H9 (cell line): ENCODE measurements around the gene ADGRD1. TPM values are rescaled to one million over a fixed set of nuclear protein-coding genes. Genes with fewer than 3 reads are reported as not detected.

Source experiments
- DNase-seq: peaks from one replicate; pipeline ENCODE4 v3.0.0-alpha.2; 2017
- H2AFZ ChIP-seq: one replicate; pipeline ENCODE4 v1.6.1; 2013; ENCODE audit warnings: mild to moderate bottlenecking, low read length, control low read depth, moderate library complexity
- H2AK5ac ChIP-seq: 2 replicates; pipeline ENCODE4 v1.6.1; 2013; ENCODE audit warnings: low read length, control low read depth, mixed read lengths; ENCODE audit not compliant: insufficient read length
- H2BK120ac ChIP-seq: one replicate; pipeline ENCODE4 v1.6.1; 2013; ENCODE audit warnings: low read depth, mild to moderate bottlenecking, low read length, control low read depth, inconsistent platforms; ENCODE audit not compliant: poor library complexity, severe bottlenecking
- H2BK12ac ChIP-seq: 2 replicates; pipeline ENCODE4 v1.6.1; 2013; ENCODE audit warnings: low read length, control low read depth, mixed read lengths, low read depth; ENCODE audit not compliant: insufficient read length
- H2BK15ac ChIP-seq: 2 replicates; pipeline ENCODE4 v1.6.1; 2013; ENCODE audit warnings: low read depth, low read length, control low read depth
- H2BK20ac ChIP-seq: one replicate; pipeline ENCODE4 v1.6.1; 2013; ENCODE audit warnings: low read depth, mild to moderate bottlenecking, low read length, control low read depth, inconsistent platforms; ENCODE audit not compliant: poor library complexity, severe bottlenecking
- H2BK5ac ChIP-seq: 2 replicates; pipeline ENCODE4 v1.6.1; 2013; ENCODE audit warnings: low read length, control low read depth, mixed read lengths; ENCODE audit not compliant: insufficient read length
- H3K14ac ChIP-seq: 2 replicates; pipeline ENCODE4 v1.6.1; 2013; ENCODE audit warnings: low read length, control low read depth; ENCODE audit not compliant: insufficient read depth
- H3K18ac ChIP-seq: 2 replicates; pipeline ENCODE4 v1.6.1; 2013; ENCODE audit warnings: low read depth, mild to moderate bottlenecking, mixed read lengths, low read length, control low read depth; ENCODE audit not compliant: insufficient read length
- H3K23ac ChIP-seq: 2 replicates; pipeline ENCODE4 v1.6.1; 2013; ENCODE audit warnings: low read length, control low read depth, mixed read lengths, low read depth; ENCODE audit not compliant: insufficient read length
- H3K23me2 ChIP-seq: 2 replicates; pipeline ENCODE4 v1.6.1; 2013; ENCODE audit warnings: low read depth, mild to moderate bottlenecking, mixed read lengths, low read length, control low read depth; ENCODE audit not compliant: insufficient read length, poor library complexity, severe bottlenecking
- H3K27ac ChIP-seq: 2 replicates; pipeline ENCODE4 v1.5.1; 2013; ENCODE audit warnings: low read length, control low read depth, mixed read lengths, low read depth; ENCODE audit not compliant: insufficient read length
- H3K27me3 ChIP-seq: 2 replicates; pipeline ENCODE4 v1.6.1; 2013; ENCODE audit warnings: low read length, control low read depth, inconsistent platforms; ENCODE audit not compliant: insufficient read depth
- H3K4ac ChIP-seq: 2 replicates; pipeline ENCODE4 v1.6.1; 2013; ENCODE audit warnings: low read depth, mild to moderate bottlenecking, control low read depth, inconsistent platforms, low read length, moderate library complexity
- H3K4me1 ChIP-seq: 2 replicates; pipeline ENCODE4 v1.6.1; 2013; ENCODE audit warnings: low read length, control low read depth, inconsistent platforms; ENCODE audit not compliant: insufficient read depth
- H3K4me2 ChIP-seq: 2 replicates; pipeline ENCODE4 v1.6.1; 2013; ENCODE audit warnings: low read length, control low read depth, mixed read lengths; ENCODE audit not compliant: insufficient read length, insufficient read depth
- H3K56ac ChIP-seq: 2 replicates; pipeline ENCODE4 v1.6.1; 2013; ENCODE audit warnings: low read depth, mild to moderate bottlenecking, mixed read lengths, low read length, control low read depth; ENCODE audit not compliant: insufficient read length
- H3K79me1 ChIP-seq: 2 replicates; pipeline ENCODE4 v1.6.1; 2013; ENCODE audit warnings: low read depth, mild to moderate bottlenecking, moderate library complexity, low read length, control low read depth, inconsistent platforms; ENCODE audit not compliant: insufficient read depth, poor library complexity, severe bottlenecking
- H3K79me2 ChIP-seq: 2 replicates; pipeline ENCODE4 v1.6.1; 2013; ENCODE audit warnings: low read length, control low read depth, inconsistent platforms; ENCODE audit not compliant: insufficient read depth
- H3K9ac ChIP-seq: 2 replicates; pipeline ENCODE4 v1.6.1; 2013; ENCODE audit warnings: low read length, control low read depth, mixed read lengths; ENCODE audit not compliant: insufficient read length; ENCODE audit errors: extremely low read depth
- H3K9me3 ChIP-seq: one replicate; pipeline ENCODE4 v1.6.1; 2013; ENCODE audit warnings: low read depth, low read length, inconsistent platforms; ENCODE audit not compliant: control insufficient read depth
- H3T11ph ChIP-seq: one replicate; pipeline ENCODE4 v1.6.1; 2013; ENCODE audit warnings: mild to moderate bottlenecking, low read length, control low read depth, inconsistent platforms
- H4K20me1 ChIP-seq: one replicate; pipeline ENCODE4 v1.6.1; 2013; ENCODE audit not compliant: control insufficient read depth, insufficient read length, insufficient read depth
- H4K5ac ChIP-seq: 2 replicates; pipeline ENCODE4 v1.6.1; 2013; ENCODE audit warnings: low read depth, mild to moderate bottlenecking, mixed read lengths, low read length, control low read depth; ENCODE audit not compliant: insufficient read length
- H4K8ac ChIP-seq: replicated peaks from 2 replicates; pipeline ENCODE4 v1.6.1; 2013; ENCODE audit warnings: low read length, control low read depth, mixed read lengths, low read depth; ENCODE audit not compliant: insufficient read length
- H4K91ac ChIP-seq: 2 replicates; pipeline ENCODE4 v1.6.1; 2013; ENCODE audit warnings: low read depth, mild to moderate bottlenecking, moderate library complexity, mixed read lengths, low read length, control low read depth; ENCODE audit not compliant: insufficient read length
- H3K27ac Mint-ChIP-seq, 3 experiments: 2 replicates in 2 of 3; 3 replicates in 1 of 3; pipeline ENCODE4 v1.8.0; 2020 to 2021; ENCODE audit warnings: mixed read lengths in 3 of 3, mild to moderate bottlenecking in 1 of 3, moderate library complexity in 1 of 3
- H3K27me3 Mint-ChIP-seq: 2 replicates; pipeline ENCODE4 v1.8.0; 2021; ENCODE audit warnings: low read depth, mild to moderate bottlenecking, moderate library complexity, mixed read lengths
- H3K36me3 Mint-ChIP-seq, 3 experiments: 2 replicates in 2 of 3; 3 replicates in 1 of 3; pipeline ENCODE4 v1.8.0; 2020 to 2021; ENCODE audit warnings: low read depth in 3 of 3, mixed read lengths in 3 of 3; ENCODE audit not compliant: insufficient read depth in 1 of 3
- H3K4me1 Mint-ChIP-seq, 2 experiments: 2 replicates each; pipeline ENCODE4 v1.8.0; 2020; ENCODE audit warnings: mixed read lengths in 2 of 2
- H3K4me3 Mint-ChIP-seq, 2 experiments: 2 replicates in 1 of 2; 3 replicates in 1 of 2; pipeline ENCODE4 v1.8.0; 2020 to 2021; ENCODE audit warnings: mild to moderate bottlenecking in 2 of 2, mixed read lengths in 2 of 2, moderate library complexity in 1 of 2
- H3K9me3 Mint-ChIP-seq, 2 experiments: 2 replicates in 1 of 2; 3 replicates in 1 of 2; pipeline ENCODE4 v1.8.0; 2020; ENCODE audit warnings: mild to moderate bottlenecking in 2 of 2, mixed read lengths in 2 of 2, moderate library complexity in 1 of 2
- CTCF ChIP-seq: fragments of 200-600 bp; sonication (generic); conservative IDR thresholded peaks from 3 replicates; pipeline ENCODE4 v1.8.0; 2021; ENCODE audit warnings: antibody characterized with exemption, mild to moderate bottlenecking
- WGBS: extraction: QIAGEN DNeasy Blood & Tissue Kit; methylation state at CpG from one replicate; pipeline ENCODE4 v1.1.7; 2013; ENCODE audit warnings: missing lambda C conversion rate, low lambda C conversion rate, mixed read lengths; ENCODE audit not compliant: insufficient read length; ENCODE audit errors: extremely low coverage; 5-methylcytosine and 5-hydroxymethylcytosine counted together
- total RNA-seq: library from RNA; stranded (reverse); gene quantifications from 2 replicates; pipeline ENCODE4 v1.2.1, GENCODE V29; 2021

Gene ADGRD1
- total RNA-seq, 1 experiment from 2014 or later: 0.52 TPM

GRCh38 chr12:131055093-131055465 is 101.4 kb downstream of the ADGRD1 start:
- H3K79me2 ChIP-seq: no peaks in the 10 kb centered on the region
- no peak overlapping the region for H4K8ac ChIP-seq
- H2BK120ac ChIP-seq: no peak overlapping the region
- no peak overlapping the region for H2AK5ac ChIP-seq
- H3K4me1 Mint-ChIP-seq: peaks cover 4 to 6% of the 10 kb centered on the region in 2 experiments
- no peaks in the 10 kb centered on the region for H3K9me3 Mint-ChIP-seq
- WGBS: 100% methylated on average over 2 of the region's 9 CpGs
- no peak overlapping the region for H3K56ac ChIP-seq
- H3K79me1 ChIP-seq: no peaks in the 10 kb centered on the region
- no peaks in the 10 kb centered on the region for H3K9me3 ChIP-seq
- H3K27ac ChIP-seq: no peak overlapping the region
- no peak overlapping the region for H2AFZ ChIP-seq
- H3K9ac ChIP-seq: no peak overlapping the region
- H3K27me3 ChIP-seq: no peaks in the 10 kb centered on the region
- H3K14ac ChIP-seq: no peak overlapping the region; the same call in 1 of the 2 replicates
- no peak overlapping the region for H2BK5ac ChIP-seq
- H4K20me1 ChIP-seq: no peaks in the 10 kb centered on the region
- H3K27ac Mint-ChIP-seq: no peak overlapping the region
- peaks cover 3% of the 10 kb centered on the region for H3K27me3 Mint-ChIP-seq
- H4K5ac ChIP-seq: no peak overlapping the region
- no peaks in the 10 kb centered on the region for H3K4me1 ChIP-seq
- no peak overlapping the region for H3K4ac ChIP-seq
- no peak for TF ChIP-seq CTCF
- H2BK12ac ChIP-seq: no peak overlapping the region
- no peak overlapping the region for H3K4me3 Mint-ChIP-seq
- no peak overlapping the region for H4K91ac ChIP-seq
- no peak overlapping the region for H3K18ac ChIP-seq
- H3K4me2 ChIP-seq: no peak overlapping the region
- H3K23ac ChIP-seq: no peak overlapping the region
- no peak overlapping the region for H2BK20ac ChIP-seq
- H3K36me3 Mint-ChIP-seq: no peaks in the 10 kb centered on the region
- no peak for DNase-seq
- no peak overlapping the region for H2BK15ac ChIP-seq
- no peaks in the 10 kb centered on the region for H3K23me2 ChIP-seq
- H3T11ph ChIP-seq: no peak overlapping the region
